NCI-H1694 treated with DMSO at 0.1 percent for 48 hours (cell line): ENCODE measurements around the gene LAMTOR2.

ENCODE experiments used
- DNase-seq: peaks from one replicate; lab custom pipeline; 2025; lab: John Stamatoyannopoulos, UW

LAMTOR2 gene

GRCh38 chr1:156099282-156099681, 44.7 kb downstream of the LAMTOR2 start:
- no peak for DNase-seq

- no peak for DNase-seq
Observed at GRCh38 chr1:156100205-156100995, 45.8 kb downstream of the LAMTOR2 start.

GRCh38 chr1:156101880-156102279, 47.3 kb downstream of the LAMTOR2 start:
- DNase-seq: no peak

- DNase-seq: no peak
Observed at GRCh38 chr1:156102633-156103511, 48.3 kb downstream of the LAMTOR2 start.

- no peak for DNase-seq
Observed at GRCh38 chr1:156103521-156103947, 49.0 kb downstream of the LAMTOR2 start.

- peak; percentile 38 for DNase-seq
Observed at GRCh38 chr1:156104065-156104810, 49.7 kb downstream of the LAMTOR2 start.

- no peak for DNase-seq
Observed at GRCh38 chr1:156104861-156105832, 50.6 kb downstream of the LAMTOR2 start.

GRCh38 chr1:156106624-156107488, 52.3 kb downstream of the LAMTOR2 start:
- no peak for DNase-seq

GRCh38 chr1:156108057-156108456, 53.5 kb downstream of the LAMTOR2 start:
- no peak for DNase-seq
